GM18909 (cell line): Measurements from ENCODE around the gene B3GAT3.
"Not testable (repeated sequence)": the region's sequence is repeated elsewhere in the genome, so short reads cannot be mapped to it uniquely, and the experiment has no call there.

ENCODE experiments used
- ATAC-seq: cut with Tn5 transposase; IDR thresholded peaks from one replicate; pipeline ENCODE4 v1.9.1; 2021; ENCODE audit warnings: mild to moderate bottlenecking; ENCODE audit not compliant: unreplicated experiment, poor library complexity

The B3GAT3 gene

GRCh38 chr11:62621567-62622470 lies at the start of gene B3GAT3:
Gene B3GAT3 (minus strand): TSS chr11:62621986. CDS start chr11:62621947, 39 bp downstream.
- peak; percentile 92 for ATAC-seq

DNA sequence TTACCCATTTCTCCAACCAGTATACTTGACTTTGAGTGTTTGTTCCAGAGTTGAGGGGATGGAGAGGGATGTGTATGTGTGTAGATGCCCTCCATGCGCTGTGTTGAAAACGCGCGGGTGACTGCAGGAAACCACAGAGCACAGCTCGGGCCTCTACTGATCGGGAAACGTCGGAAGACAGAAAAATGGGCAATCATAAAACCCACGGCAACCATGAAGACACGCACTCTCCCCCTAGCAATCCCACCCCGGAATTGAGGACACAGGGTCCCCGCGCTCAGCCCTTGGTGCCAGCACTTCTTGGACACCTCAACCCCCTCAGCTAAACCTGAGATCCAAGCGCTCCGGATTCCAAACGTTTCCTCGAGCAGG lies 49.4 kb upstream of the B3GAT3 start:
- ATAC-seq, result peak; percentile 9

- no peak for ATAC-seq
Observed at GRCh38 chr11:62669420-62670161, 47.8 kb upstream of the B3GAT3 start.

GRCh38 chr11:62667460-62667859 lies 45.7 kb upstream of the B3GAT3 start:
- ATAC-seq, result no peak

DNA sequence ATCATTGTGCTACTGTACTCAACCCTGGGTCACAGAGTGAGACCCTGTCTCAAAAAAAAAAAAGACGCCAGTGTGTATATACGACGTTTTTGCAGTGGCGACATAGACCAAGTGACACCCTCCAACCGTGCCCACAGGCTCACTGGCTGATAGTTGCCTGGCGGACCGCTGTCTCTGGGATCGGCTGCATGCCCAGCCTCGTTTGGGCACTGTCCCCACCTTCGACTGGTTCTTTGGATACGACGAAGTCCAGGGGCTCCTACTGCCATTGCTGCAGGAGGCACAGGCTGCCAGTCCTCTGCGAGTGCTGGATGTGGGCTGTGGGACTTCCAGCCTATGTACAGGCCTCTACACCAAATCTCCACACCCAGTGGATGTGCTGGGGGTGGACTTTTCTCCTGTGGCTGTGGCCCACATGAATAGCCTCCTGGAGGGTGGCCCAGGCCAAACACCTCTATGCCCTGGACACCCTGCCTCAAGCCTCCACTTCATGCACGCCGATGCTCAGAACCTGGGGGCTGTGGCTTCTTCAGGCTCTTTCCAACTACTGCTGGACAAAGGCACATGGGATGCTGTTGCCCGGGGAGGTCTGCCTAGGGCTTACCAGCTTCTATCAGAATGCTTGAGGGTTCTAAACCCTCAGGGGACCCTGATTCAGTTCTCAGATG lies 44.6 kb upstream of the B3GAT3 start:
- ATAC-seq, result no peak

GRCh38 chr11:62665599-62666258 lies 43.9 kb upstream of the B3GAT3 start:
- ATAC-seq, result peak; percentile 3

DNA sequence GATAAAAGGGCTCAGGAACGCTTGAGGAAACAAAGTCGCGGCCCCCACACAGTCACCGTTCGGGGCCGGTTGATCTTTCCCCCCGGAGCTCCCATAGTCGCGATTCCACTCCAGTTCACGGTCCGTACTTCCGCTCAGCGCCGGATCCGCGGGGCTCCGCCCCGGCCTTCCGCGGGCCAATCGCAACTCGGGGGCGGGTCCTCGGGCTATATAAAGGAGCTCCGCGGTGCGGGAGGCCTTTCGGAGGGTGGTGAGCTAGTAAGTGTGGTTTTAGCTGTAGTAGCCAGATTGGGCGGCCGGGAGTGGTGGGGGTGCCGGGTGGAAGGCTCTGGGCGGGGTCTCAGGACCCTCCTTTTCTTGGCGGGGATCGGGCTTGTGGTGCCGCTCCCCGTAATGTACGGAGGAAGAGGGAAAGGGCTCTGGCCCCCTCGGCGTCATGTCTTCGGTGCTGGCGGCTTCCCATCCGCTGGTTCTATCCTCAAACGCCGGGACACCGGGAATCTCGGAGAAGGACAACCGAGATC lies 43.4 kb upstream of the B3GAT3 start, which contains the start of the genes C11orf98 and CSKMT:
Gene C11orf98, minus strand, starts transcription at position 136 of the 524 bp plus-strand sequence. Its CDS starts 41 bp downstream, at position 95.
Gene CSKMT, plus strand, starts transcription at position 238 of the 524 bp plus-strand sequence. CDS start 568 bp downstream, outside the sequence.
- ATAC-seq, result peak; percentile 87

DNA sequence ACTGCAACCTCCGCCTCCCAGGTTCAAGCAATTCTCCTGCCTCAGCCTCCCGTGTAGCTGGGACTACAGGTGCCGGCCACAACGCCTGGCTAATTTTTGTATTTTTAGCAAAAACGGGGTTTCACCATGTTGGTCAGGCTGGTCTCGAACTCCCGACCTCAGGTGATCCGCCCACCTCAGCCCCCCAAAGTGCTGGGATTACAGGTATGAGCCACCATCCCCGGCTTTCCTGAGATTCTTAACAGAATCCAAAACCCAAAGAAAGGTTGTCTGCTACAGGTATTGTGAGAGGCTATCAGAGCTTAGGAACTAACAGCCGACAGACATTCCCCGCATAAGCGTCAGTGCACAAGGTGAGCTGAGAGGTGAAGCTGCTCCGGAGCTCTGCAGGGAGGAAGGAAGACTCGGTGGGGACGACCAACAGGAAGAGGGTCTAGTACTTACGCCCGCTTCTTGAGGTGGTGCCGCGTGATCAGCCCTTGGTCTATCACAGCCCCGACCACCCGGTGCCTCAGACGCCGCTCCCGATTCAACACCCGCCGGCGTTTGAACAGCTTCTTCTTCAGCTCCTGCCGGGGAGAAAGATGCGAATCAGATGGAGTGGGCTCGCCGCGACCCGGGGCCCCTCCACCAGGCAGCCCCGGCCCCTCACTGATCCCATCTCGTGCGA lies 42.8 kb upstream of the B3GAT3 start:
- ATAC-seq, result peak; percentile 35

DNA sequence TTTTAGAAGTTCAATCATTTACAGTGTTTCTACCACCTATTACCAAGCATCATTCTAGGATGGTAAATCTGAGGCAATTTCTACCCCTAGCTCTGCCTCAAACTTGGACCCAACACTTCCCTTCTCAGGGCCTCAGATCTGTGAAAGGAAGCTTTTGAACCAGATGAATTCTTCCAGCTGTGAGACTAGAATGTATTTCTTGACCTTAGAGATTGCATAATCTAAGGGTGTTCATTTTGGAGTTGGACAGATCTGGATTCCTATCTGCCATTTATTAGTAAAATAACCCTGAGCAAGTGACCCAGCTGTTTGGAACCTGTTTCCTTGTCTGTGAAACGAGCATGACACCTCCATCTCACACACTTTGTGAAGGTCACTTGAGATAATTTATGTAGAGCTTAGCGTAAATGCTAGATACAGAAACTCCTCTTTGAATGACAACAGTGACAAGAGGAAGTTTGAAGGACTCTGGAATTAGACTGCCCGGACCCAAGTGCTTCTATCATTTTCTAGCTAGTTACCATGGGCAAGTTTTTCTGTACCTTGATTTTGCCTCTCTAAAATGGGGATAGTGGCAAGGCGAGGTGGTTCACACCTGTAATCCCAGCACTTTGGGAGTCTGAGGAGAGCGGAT lies 35.1 kb upstream of the B3GAT3 start:
- ATAC-seq, result no peak

DNA sequence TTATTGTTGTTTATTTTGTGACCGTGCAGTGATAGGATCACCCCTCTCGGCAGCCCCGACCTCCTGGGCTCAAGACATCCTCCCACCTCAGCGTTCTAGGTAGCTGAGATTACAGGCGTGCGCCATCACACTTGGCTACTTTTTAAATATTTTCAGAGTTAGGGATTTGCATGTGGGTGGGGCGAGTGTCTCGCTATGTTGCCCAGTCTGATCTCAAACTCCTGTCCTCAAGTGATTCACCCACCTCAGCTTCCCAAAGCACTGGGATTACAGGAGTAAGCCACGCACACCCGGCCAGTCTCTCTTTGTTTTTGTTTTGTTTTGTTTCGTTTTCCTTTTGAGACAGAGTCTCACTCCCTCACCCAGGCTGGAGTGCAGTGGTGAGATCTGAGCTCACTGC lies 32.5 kb upstream of the B3GAT3 start:
- no peak for ATAC-seq

DNA sequence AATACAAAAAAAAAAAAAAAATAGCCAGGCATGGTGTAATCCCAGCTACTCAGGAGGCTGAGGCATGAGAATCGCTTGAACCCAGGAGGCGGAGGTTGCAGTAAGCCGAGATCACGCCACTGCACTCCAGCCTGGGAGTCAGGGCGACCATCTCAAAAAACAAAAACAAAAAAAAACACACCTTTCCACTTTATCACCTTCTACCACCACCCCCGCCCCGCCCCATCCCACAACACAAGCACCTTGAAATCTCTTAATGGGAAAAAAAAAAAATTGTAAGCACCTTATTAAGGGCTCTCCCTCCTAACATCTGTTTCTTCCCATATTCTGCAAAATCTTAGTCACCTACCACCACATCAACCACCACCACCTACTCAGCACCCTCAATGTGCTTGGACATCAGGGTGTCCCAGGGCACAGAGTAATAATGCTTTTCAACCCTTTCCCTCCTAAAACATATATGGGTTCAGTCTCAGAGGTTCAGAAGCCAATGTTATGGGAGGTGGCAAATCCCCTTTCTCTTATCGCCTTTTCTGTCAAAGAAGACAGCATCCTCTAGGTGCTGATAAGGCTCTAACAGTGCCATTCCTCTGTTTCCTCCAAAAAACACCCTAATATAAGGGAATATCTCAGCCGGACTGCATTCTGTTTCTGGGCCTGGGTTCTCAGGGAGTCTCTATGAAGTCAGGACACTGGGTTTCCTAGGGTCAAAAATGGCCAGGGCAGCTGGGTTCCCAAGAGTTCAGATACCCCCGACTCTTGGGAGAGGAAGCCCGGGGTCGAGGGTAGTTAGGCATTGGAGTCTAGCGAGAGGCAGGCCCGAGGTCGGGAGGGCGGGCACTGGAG lies 30.6 kb upstream of the B3GAT3 start:
- ATAC-seq, result peak; percentile 2

DNA sequence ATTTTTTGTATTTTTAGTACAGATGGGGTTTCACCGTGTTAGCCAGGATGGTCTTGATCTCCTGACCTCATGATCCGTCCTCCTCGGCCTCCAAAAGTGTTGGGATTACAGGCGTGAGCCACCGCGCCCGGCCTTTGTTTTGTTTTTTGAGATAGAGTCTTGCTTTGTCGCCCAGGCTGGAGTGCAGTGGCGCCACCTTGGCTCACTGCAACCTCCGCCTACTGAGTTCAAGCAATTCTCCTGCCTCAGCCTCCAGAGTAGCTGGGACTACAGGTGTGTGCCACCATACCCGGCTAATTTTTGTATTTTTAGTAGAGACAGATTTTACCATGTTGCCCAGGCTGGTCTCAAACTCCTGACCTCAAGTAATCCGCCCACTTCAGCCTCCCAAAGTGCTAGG lies 28.5 kb upstream of the B3GAT3 start:
- not testable (repeated sequence) for ATAC-seq

DNA sequence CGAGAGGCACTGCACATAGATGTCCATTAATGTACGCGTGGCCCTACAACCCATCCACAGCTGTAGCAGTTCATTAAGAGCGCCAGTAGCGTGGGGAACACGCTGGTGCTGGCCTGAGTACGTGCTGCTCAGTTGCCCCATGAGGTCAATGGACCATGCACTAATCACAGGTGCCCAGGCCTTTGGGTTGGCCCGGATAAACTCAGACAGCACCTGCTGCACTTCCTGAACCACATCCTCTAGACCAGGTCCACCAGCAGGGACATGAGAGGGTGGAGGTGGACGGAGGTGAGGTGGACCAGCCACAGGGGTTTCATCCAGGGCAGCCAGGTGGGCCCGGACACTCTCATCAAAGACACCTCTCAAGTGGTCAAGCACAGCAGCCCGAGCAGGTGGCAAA lies 27.7 kb upstream of the B3GAT3 start:
- ATAC-seq, result no peak

DNA sequence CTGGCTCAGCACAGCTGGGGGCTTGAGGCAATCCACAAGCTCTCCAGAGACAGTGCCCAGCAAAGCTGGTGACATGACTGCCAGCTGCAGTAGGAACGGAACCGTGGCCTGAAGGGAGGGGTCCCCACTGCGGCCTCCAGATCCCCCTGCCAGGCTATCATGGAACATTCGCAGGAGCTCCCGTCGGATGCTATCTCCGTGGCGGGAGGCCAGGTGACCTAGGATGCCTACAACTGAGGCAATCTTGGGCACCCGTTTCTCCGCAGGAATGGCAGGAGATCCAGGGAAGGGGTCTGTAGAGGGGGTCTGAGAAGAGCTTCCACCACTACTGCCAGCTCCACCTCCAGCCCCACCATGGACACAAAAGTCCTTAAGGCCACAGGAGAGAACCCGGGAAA lies 27.2 kb upstream of the B3GAT3 start:
- ATAC-seq, result no peak

GRCh38 chr11:62648185-62648966 lies 26.6 kb upstream of the B3GAT3 start:
- no peak for ATAC-seq

- no peak for ATAC-seq
Observed at GRCh38 chr11:62647609-62648005, 25.8 kb upstream of the B3GAT3 start.
